ENCODE data around the gene CD274.
A peak's percentile ranks its signal among the peaks of the same experiment; 100 is the strongest.

The CD274 gene

GRCh38 chr9:5511476-5511875, 61.1 kb downstream of the CD274 start:
- DNase-seq (ENCODE audit: low read depth in 2 of 2) = peak in 1 of 2 donors; percentile 17
- no peak for TF ChIP-seq CTCF (IDR thresholded peaks at IDR 0.05; ENCODE audit: low read depth, low read length)
- H3K4me3 ChIP-seq (replicated peaks in 1 of 2; ENCODE audit: low read depth in 2 of 2, low read length in 2 of 2) = peak overlapping the region; percentile 30 to 59

- no peak for TF ChIP-seq CTCF (IDR thresholded peaks at IDR 0.05; ENCODE audit: low read depth, low read length)
- peak in 1 of 2 donors; percentile 25 for DNase-seq (ENCODE audit: low read depth in 2 of 2)
- H3K4me3 ChIP-seq (replicated peaks in 1 of 2; ENCODE audit: low read depth in 2 of 2, low read length in 2 of 2) = peak overlapping the region; percentile 30 to 59
Measured at GRCh38 chr9:5511935-5512580, 61.7 kb downstream of the CD274 start.

GRCh38 chr9:5512658-5513452, 62.5 kb downstream of the CD274 start:
- no peak for DNase-seq (ENCODE audit: low read depth in 2 of 2)
- H3K4me3 ChIP-seq (replicated peaks in 1 of 2; ENCODE audit: low read depth in 2 of 2, low read length in 2 of 2) = peak overlapping the region in 1 of 2 donors; percentile 59
- no peak for TF ChIP-seq CTCF (IDR thresholded peaks at IDR 0.05; ENCODE audit: low read depth, low read length)

- no peak for TF ChIP-seq CTCF (IDR thresholded peaks at IDR 0.05; ENCODE audit: low read depth, low read length)
- H3K4me3 ChIP-seq (replicated peaks in 1 of 2; ENCODE audit: low read depth in 2 of 2, low read length in 2 of 2) = no peak overlapping the region
- no peak for DNase-seq (ENCODE audit: low read depth in 2 of 2)
Measured at GRCh38 chr9:5513966-5514616, 63.7 kb downstream of the CD274 start.

- no peak for DNase-seq (ENCODE audit: low read depth in 2 of 2)
- no peak overlapping the region for H3K4me3 ChIP-seq (replicated peaks in 1 of 2; ENCODE audit: low read depth in 2 of 2, low read length in 2 of 2)
- TF ChIP-seq CTCF (IDR thresholded peaks at IDR 0.05; ENCODE audit: low read depth, low read length) = no peak
Measured at GRCh38 chr9:5514617-5515260, 64.4 kb downstream of the CD274 start.

- DNase-seq (ENCODE audit: low read depth in 2 of 2) = no peak
- no peak for TF ChIP-seq CTCF (IDR thresholded peaks at IDR 0.05; ENCODE audit: low read depth, low read length)
- no peak overlapping the region for H3K4me3 ChIP-seq (replicated peaks in 1 of 2; ENCODE audit: low read depth in 2 of 2, low read length in 2 of 2)
Measured at GRCh38 chr9:5515261-5515650, 64.9 kb downstream of the CD274 start.
